ENCODE measurements around the gene SRRM3.
"Not testable (repeated sequence)": the region's sequence is repeated elsewhere in the genome, so short reads cannot be mapped to it uniquely, and the experiment has no call there.

The SRRM3 gene

GRCh38 chr7:76201732-76202665, at the start of gene SRRM3:
Gene SRRM3, plus strand, starts transcription at chr7:76201896. Its CDS starts 33,171 bp downstream, at chr7:76235067.
- ChIA-PET POLR2A (no interaction called here), CTCF (interaction anchor here (0.6 to 2.4 kb wide), 8 partner anchors 9 to 89 kb away, joined by 3 to 9 read pairs (median 4); no protein-coding TSS in a partner anchor)
- peak; percentile 5 for DNase-seq (ENCODE audit: low read depth, low spot score)
- TF ChIP-seq CTCF (IDR thresholded peaks at IDR 0.05; ENCODE audit: insufficient read depth, low read length, missing control alignments) = peak; percentile 89
- H3K4me3 ChIP-seq (ENCODE audit: low read depth, low read length) = no peak within 1 kb of the TSS

- POLR2A ChIA-PET = no interaction called here
- CTCF ChIA-PET = no interaction called here
Measured at GRCh38 chr7:76151932-76152331, 49.8 kb upstream of the SRRM3 start.

GRCh38 chr7:76153571-76154230, 48.0 kb upstream of the SRRM3 start:
- DNase-seq (ENCODE audit: low read depth, low spot score); POLR2A ChIA-PET; H3K4me3 ChIP-seq (ENCODE audit: low read depth, low read length): not testable (repeated sequence)
- CTCF ChIA-PET = interaction anchor here (0.8 to 1.7 kb wide), 3 partner anchors 103 to 160 kb away, joined by 3 to 6 read pairs (median 4); no protein-coding TSS in a partner anchor

More at GRCh38 chr7:76151932-76152331, 49.8 kb upstream of the SRRM3 start:
- no peak for DNase-seq (ENCODE audit: low read depth, low spot score)
- TF ChIP-seq CTCF (IDR thresholded peaks at IDR 0.05; ENCODE audit: insufficient read depth, low read length, missing control alignments) = no peak
- H3K4me3 ChIP-seq (ENCODE audit: low read depth, low read length) = no peak overlapping the region

- no peak for DNase-seq (ENCODE audit: low read depth, low spot score)
- POLR2A ChIA-PET = interaction anchor here (1.3 kb wide), 1 partner anchor 11 kb away, joined by 6 read pairs; no protein-coding TSS in a partner anchor
Measured at GRCh38 chr7:76155938-76156337, 45.8 kb upstream of the SRRM3 start.

GRCh38 chr7:76156992-76157685, 44.6 kb upstream of the SRRM3 start:
- H3K4me3 ChIP-seq (ENCODE audit: low read depth, low read length); DNase-seq (ENCODE audit: low read depth, low spot score); CTCF ChIA-PET; POLR2A ChIA-PET: not testable (repeated sequence)

More at GRCh38 chr7:76155938-76156337, 45.8 kb upstream of the SRRM3 start:
- no peak for TF ChIP-seq CTCF (IDR thresholded peaks at IDR 0.05; ENCODE audit: insufficient read depth, low read length, missing control alignments)
- no peak overlapping the region for H3K4me3 ChIP-seq (ENCODE audit: low read depth, low read length)
- CTCF ChIA-PET = interaction anchor here (1.1 to 1.2 kb wide), 3 partner anchors 11 to 158 kb away, joined by 3 to 5 read pairs (median 4); no protein-coding TSS in a partner anchor

GRCh38 chr7:76158416-76158815, 43.3 kb upstream of the SRRM3 start:
- POLR2A ChIA-PET; H3K4me3 ChIP-seq (ENCODE audit: low read depth, low read length); DNase-seq (ENCODE audit: low read depth, low spot score): not testable (repeated sequence)
- CTCF ChIA-PET = interaction anchor here (0.9 kb wide), 1 partner anchor 8 kb away, joined by 3 read pairs; no protein-coding TSS in a partner anchor

GRCh38 chr7:76162416-76163170, 39.1 kb upstream of the SRRM3 start:
- DNase-seq (ENCODE audit: low read depth, low spot score); CTCF ChIA-PET; POLR2A ChIA-PET; H3K4me3 ChIP-seq (ENCODE audit: low read depth, low read length): not testable (repeated sequence)

- POLR2A ChIA-PET; CTCF ChIA-PET; H3K4me3 ChIP-seq (ENCODE audit: low read depth, low read length); DNase-seq (ENCODE audit: low read depth, low spot score): not testable (repeated sequence)
Measured at GRCh38 chr7:76163812-76164211, 37.9 kb upstream of the SRRM3 start.
